Measurements from ENCODE around the gene HES2.
"Not testable (repeated sequence)": the region's sequence is repeated elsewhere in the genome, so short reads cannot be mapped to it uniquely, and the experiment has no call there.

The HES2 gene

DNA sequence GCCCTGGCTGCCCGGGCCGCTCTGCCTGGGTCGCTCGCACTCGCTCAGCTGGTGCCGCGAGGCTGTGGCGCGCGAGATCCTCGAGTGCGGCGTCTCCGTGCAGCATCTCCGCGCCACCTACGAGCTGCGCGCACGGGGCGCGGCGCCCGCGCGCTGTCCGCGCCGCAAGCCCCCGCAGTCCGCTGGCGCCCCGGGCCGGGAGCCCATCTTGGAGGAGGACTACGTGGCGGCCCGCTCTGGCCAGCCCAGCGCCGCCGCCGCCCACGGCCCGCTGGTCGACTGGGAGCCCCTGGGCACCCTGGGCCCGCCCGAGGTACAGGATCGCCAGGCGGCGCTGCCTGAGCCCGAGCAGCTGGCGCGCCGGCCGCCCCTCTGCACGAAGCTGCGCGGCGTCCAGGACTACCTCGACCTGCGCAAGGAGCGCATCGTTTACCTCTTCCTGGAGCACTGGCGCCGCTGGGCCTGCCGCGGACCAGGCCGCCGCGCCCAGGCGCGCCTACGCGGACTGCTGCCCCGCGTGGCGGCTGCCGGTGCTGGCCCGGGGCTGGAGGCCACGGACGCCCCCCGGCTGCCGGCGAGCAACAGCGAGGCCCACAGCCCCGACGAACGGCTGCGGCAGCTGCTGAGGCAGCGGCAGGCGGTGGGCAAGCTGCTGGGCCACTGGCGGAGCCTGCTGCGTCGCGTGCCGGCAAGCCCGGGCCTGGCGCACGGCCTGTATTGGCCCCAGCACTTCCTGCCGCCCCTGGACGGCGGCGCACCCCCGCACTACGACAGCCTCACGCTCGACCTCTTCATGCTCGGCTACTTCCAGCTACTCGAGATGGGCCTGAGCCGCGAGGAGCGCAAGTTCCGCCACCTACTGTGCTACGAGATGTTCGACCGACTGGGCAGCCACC lies 35.4 kb upstream of the HES2 start:
- peak in 1 of 3 donors; percentile 27 for DNase-seq (ENCODE audit: low read depth in 3 of 3, low spot score in 1 of 3)

DNA sequence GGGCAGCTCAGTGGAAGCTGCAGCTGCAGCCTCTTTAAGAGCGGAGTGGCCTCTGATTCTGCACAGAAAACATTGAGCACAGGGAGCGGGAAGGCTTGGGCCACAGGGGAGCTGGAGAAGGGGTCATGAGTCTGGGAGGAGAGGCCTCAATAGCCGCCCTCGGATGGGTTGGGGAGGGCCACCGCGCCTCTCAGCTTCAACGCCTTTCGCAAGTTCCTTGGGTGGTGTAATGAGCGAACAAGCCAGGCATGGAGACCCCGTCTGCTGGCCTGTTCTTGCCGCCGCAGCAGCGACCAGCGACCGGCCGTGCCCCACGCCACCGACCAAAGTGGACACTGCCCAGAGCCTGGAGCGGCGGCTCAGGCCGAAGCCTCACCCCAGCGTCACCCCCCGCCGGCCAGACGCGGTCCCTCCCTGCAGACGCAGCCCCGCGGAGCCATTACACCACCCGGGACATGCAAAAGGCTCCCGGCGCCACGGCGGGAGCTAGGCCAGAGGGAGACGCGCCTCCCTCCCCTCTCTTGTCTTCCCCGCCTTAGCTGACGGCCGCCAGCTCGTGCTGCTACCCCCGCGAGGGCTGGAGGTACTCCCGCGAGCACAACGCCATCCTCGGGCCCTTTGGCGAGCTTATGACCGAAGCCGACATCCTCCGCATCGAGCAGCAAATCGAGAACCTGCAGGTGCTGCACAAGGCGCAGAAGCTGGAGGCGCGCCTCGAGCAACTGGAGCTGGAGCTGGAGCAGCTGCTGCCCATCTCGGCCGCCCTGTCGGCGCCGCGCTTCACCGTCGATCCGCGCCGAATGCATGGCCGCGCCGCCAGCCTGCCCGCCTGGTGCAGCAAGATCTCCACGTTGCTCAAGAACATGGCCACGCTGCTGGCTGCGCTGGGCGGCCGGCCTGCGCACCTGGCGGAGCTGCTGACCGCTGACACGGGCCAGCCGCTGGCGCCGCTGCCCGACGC lies 34.5 kb upstream of the HES2 start:
- DNase-seq (ENCODE audit: low read depth in 3 of 3, low spot score in 1 of 3), result not testable (repeated sequence)

DNA sequence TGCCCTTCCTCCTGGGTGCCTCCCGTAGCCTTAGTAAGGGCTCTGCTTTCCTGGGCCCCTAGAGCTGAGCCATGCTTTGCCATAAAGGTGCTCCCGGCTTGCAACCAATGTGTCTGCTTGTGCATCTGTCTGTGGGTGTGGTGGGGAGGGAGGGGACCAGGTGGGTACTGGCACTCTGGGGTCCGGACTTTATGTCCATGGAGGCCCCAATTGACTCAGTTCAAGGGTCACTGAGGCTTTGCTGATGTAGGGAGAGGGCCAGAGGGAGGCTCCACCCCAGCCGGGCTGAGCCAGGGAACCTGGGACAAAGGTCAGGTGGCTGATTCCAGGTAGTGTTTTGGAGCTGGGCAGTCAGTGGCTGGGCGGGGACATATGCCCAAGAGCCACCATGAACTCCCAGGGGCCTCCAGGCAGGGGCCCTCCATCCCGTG lies 31.2 kb upstream of the HES2 start:
- no peak for DNase-seq (ENCODE audit: low read depth in 3 of 3, low spot score in 1 of 3)

DNA sequence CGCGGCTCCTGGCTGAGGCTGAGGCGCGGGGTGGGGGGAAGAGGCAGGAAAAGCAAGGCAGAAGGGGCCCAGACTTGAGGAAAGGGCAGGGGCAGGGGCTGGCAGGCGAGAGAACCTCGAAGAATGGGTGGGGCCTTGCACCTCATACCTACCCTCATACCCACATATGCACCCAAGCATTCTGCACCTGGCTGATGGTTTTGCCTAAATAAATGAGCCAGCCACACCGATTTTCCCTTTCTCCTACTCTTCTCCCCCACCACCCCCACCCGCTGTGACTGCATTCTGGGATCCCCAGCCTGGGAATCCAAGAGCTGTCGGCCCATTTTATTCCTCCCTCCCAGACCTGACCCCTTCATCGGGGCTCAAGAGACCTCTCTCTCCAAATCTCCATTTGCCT lies 30.8 kb upstream of the HES2 start:
- not testable (repeated sequence) for DNase-seq (ENCODE audit: low read depth in 3 of 3, low spot score in 1 of 3)

GRCh38 chr1:6450005-6450450 lies 30.3 kb upstream of the HES2 start:
- no peak for DNase-seq (ENCODE audit: low read depth in 3 of 3, low spot score in 1 of 3)

DNA sequence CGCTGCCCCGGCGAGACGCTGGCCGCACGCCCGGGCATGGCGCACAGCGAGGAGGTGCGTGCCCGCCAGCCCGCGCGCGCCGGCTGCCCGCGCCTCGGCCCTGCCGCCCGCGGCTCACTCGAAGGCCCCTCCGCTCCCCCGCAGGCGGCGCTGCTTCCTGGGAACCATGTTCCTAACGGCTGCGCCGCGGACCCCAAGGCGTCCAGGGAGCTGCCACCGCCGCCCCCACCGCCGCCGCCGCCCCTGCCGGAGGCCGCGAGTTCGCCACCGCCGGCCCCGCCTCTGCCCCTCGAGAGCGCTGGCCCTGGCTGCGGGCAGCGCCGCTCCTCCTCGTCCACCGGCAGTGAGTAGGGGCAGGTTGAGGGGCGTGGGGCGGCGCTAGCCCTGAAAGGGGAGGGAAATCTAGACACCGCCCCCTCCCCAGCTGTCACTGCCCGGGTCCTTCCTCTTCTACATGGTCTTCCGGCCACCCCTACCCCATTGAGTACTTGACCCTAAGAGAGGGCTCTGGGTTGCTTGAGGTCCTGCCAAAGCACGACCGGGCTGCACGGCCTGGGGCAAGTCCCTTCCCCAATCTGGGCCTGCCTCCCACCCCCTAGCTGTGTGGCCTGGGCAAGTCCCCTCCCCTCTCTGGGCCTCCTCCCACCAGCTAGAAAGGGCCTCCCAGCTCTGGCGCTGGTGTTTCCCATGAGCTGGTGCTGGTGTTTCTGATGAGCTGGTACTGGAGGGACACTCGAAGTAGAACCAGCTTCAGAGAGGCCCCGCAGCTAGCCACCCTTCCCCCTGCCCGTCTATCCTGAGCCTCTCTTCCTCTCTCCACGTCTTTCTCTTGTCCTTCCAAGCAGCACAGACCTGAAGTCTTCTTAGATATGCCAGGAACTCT lies 29.3 kb upstream of the HES2 start:
- DNase-seq (ENCODE audit: low read depth in 3 of 3, low spot score in 1 of 3), result no peak

- DNase-seq (ENCODE audit: low read depth in 3 of 3, low spot score in 1 of 3), result no peak
Observed at GRCh38 chr1:6447818-6448748, 28.4 kb upstream of the HES2 start.

DNA sequence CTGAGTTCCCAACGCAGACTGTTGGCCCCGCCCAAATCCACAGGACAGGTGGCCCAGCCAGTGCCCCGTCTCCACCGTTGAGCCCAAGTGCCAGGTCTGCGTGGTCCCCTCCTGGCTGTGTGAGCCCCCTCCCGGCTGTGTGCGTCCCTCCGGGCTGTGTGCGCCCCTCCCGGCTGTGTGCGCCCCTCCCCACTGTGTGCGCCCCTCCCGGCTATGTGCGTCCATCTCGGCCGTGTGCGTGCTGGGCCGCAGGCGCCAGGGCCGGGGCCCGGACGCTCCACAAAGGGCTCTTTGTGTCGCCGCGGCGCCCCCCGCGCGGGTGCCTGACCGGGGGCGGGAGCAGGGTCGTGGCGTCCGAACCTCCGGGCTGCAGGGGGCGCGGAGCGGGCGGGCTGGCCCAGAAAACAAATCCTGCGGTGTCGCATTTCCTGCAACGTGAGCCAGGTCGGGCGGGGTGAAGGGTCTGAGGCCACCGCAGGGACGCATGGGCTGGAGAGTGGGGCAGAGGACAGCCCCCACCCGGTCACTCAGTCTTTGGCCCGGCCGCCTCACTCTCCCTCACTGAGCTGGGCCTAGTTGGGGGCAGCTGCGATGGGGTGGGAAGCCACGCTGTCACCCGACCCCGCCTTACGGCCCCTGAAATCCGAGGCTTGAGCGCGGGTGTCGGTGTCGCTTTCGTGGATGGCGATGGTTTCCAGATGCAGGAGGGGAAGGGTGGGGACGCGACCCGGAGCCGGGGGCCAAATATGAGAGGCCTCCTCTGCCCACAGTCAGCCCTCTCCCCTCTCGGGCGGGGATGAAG lies 27.5 kb upstream of the HES2 start:
- no peak for DNase-seq (ENCODE audit: low read depth in 3 of 3, low spot score in 1 of 3)

DNA sequence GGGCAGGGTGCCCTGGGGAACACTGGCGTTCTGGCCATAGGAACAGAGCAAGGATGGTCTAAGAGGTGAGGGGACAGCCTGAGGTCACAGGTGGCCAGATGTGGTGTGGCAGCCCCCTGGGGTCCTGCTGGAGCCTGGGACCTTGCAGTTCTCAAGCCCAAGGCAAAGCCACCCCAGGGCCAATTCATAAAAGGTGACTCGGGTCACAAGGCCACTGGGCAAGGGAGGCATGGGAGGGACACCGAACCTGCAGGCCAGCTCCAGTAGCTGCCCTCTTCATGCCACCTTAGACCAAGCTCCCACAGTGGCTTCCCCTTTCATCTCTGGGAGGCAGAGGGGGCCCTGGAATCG lies 26.9 kb upstream of the HES2 start:
- no peak for DNase-seq (ENCODE audit: low read depth in 3 of 3, low spot score in 1 of 3)

GRCh38 chr1:6445929-6446328 lies 26.2 kb upstream of the HES2 start:
- not testable (repeated sequence) for DNase-seq (ENCODE audit: low read depth in 3 of 3, low spot score in 1 of 3)

DNA sequence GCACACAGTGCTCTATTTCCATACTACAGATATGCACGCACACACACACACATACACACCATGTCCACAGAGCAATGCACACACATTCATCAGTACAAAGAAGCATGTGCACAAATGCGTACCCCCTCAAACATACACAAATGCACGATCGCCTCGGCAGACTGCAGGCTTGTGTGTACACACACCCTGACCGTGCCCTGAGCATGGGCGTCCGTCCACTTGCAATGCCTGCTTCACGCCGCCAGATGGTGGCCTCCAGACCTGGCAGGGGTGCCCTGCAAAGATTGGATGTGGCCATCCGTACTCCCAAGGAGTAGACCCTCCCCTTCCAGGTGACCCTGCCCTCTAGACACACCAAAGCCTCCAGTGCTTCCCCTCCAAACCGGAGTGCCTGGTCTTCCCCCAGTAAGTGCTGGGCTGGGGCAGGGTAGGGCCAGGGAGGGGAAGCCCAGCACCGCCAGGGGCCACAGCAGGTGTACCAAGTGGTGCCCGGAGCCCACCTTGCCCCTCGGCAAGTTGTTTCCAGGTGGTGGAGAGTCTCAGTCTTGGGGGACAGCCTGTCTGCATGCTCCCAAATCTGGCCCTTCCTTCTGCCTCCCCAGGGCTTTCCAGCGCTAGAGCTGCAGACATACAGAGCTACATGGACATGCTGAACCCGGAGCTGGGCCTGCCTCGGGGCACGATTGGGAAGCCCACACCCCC lies 25.5 kb upstream of the HES2 start:
- no peak for DNase-seq (ENCODE audit: low read depth in 3 of 3, low spot score in 1 of 3)

DNA sequence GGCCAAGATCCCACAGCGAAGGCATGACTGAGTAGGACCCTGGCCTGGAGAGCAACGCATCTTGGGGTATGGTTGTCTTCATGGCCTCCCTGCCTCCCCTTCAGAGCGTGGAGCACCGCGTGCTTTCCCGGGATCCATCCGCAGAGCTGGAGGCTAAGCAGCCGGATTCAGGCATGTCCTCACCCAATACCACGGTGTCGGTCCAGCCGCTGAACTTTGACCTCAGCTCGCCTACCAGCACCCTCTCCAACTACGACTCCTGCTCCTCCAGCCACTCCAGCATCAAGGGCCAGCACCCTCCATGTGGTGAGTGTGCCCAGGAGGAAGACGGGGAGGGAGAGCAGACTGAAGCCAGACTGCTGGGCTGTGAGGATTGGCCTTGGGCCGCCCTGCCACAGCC lies 24.7 kb upstream of the HES2 start:
- no peak for DNase-seq (ENCODE audit: low read depth in 3 of 3, low spot score in 1 of 3)

DNA sequence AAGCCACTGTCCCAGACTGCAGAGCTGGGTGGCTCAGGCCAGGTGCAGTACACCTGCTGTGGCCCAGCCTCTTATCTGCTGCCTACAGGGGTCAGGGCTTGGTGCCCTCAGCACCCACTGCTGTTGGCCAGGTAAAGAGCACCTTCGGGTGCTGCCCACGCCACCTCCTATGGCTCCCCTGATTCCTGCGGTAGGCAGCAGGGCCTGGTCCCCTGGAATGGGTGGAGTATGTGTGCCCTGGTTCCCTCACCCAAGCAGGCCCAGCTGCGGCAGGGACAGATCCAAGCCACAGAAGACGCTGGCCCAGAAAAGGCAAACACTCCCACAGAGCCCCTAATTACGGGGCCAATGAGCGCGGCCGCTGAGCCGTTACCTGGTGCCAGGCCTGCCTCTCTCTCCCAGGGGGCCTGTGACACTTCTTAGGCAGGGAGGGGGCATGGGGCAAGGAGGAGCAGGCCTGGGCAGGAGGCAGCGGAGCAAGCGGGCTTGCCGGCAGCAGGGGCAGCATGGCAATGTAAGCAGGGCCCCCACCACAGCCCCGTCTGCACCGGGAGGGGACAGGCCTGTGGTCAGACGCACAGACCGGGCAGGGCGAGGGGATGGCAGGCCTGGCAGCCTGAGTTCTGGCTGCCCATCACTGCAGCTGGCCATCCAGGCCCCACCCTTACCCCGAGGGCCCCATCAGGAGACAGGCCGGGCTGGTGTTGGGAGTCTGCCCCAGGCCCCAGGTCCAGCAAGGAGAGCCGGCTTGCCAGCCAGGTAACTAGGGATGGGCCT lies 23.8 kb upstream of the HES2 start:
- no peak for DNase-seq (ENCODE audit: low read depth in 3 of 3, low spot score in 1 of 3)

- DNase-seq (ENCODE audit: low read depth in 3 of 3, low spot score in 1 of 3), result no peak
Observed at GRCh38 chr1:6441586-6441985, 21.9 kb upstream of the HES2 start.

- peak in 2 of 3 donors; percentile 54 to 58 for DNase-seq (ENCODE audit: low read depth in 3 of 3, low spot score in 1 of 3)
Observed at GRCh38 chr1:6440198-6441126, 20.7 kb upstream of the HES2 start.

DNA sequence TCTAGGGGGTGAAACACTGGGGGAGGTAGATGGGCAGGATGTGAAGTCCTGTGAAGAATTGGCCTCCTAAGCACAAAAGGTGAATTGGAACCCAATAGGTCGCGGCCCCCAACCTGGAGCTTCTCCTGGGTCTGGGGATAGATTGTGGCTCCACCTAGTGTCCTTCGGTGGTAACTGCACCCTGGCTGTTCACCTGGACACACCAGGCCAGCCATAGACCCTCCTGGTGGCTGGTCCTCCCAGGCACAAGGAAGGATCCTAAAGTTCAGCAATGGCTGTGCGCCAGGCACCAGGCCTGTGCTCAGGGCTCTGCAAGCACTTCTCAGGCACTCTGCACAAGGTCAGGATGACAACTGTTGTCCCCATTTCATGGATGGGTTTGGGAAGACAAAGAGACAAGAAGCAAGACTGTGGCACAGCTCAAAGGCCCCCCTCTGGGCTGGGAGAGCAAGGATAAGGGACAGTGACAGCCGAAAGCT lies 18.4 kb upstream of the HES2 start:
- DNase-seq (ENCODE audit: low read depth in 3 of 3, low spot score in 1 of 3), result peak in 2 of 3 donors; percentile 36 to 59

Measured in stimulated activated CD4-positive, alpha-beta T cell treated with anti-CD3 and anti-CD28 coated beads, TNF-alpha, amount 100 ng/mL, for 1 hour (primary cell).